ENCODE data around the gene YARS1. TPM values are rescaled to one million over a fixed set of nuclear protein-coding genes. Genes with fewer than 3 reads are reported as not detected.

Gene YARS1
- polyA plus RNA-seq, 1 donor = 40.4 TPM

- DNase-seq (ENCODE audit: low read depth) = no peak
These were observed 51.4 kb downstream of the YARS1 start for GRCh38 chr1:32765570-32766327.

GRCh38 chr1:32764826-32765569 is 52.2 kb downstream of the YARS1 start:
- DNase-seq (ENCODE audit: low read depth) = no peak

DNA sequence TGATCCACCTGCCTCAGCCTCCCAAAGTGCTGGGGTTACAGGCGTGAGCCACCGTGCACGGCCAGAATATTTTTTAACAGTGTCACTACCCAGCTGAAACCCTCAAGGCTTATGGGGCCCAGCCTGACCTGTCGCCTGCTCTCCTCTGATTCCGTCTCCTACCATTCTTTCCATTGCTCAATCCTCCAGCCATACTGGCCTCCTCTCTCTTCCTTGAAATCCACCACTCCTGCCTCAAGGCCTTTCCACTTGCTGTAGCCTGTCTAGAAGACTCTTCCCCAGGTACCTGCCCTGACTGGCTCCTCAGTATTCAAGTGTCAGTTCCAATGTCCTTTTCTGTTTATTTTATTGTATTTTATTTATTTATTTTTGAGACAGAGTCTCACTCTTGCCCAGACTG is 53.9 kb downstream of the YARS1 start:
- no peak for DNase-seq (ENCODE audit: low read depth)

- no peak for DNase-seq (ENCODE audit: low read depth)
These were observed 55.2 kb downstream of the YARS1 start for GRCh38 chr1:32761936-32762335.

- no peak for DNase-seq (ENCODE audit: low read depth)
These were observed 55.8 kb downstream of the YARS1 start for GRCh38 chr1:32761253-32761877.

DNA sequence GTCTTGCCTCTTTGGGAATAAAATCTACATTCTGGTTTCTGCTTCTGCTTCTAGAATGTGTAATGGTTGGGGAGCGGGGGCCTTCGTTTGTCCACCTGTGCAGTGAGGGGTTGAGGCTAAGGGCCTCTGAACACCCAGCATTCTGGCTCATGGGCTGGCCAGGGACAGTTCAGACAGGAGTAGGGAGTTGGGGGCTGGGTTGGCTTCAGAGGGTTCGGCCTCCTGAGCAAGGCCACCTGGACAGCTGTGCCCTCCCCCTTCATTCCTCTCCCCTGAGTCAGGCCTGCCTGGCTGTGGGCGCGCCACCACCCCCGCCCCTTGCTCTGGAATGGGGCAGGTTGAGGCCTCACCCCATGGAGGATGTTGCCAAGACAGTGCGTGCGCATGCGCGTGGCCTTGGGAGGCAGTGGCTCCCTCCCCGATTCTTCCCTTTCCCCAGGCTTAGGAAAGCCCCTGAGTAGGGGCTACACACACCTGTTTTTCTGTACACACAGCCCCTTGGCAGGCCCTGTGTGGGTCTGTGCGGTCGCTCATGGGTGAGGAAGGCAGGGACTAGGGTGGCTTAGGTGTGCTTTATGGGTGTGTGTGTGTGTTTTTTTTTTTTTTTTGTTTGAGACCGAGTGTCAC is 57.0 kb downstream of the YARS1 start:
- DNase-seq (ENCODE audit: low read depth) = no peak

DNA sequence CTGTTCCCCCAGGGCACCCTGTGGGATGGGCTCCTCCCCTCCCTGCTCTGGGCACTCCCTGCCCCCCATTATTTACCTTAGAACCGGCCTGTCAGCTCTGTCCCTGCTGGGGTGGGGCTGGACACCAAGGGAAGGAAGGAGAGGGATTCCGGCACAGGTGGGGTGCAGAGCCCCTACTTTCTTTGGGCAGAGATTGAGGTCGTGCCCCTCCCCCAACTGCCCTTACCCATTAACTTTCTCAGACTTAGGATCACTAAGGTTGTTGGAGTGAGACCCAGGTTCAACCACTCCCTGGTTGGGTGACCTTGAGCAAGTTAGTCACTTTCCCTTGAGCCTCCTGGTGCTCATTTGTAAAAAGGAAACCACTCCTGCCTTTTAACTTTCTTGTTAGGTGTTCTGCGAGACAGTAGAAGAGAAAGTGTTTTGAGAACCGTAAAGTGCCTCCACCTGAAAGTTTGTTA is 57.6 kb downstream of the YARS1 start:
- no peak for DNase-seq (ENCODE audit: low read depth)

GRCh38 chr1:32758795-32759430 is 58.2 kb downstream of the YARS1 start:
- DNase-seq (ENCODE audit: low read depth) = no peak

GRCh38 chr1:32758177-32758794 is 58.9 kb downstream of the YARS1 start:
- DNase-seq (ENCODE audit: low read depth) = no peak

- DNase-seq (ENCODE audit: low read depth) = no peak
These were observed 59.8 kb downstream of the YARS1 start for GRCh38 chr1:32757213-32757895.

GRCh38 chr1:32755810-32756159 is 61.4 kb downstream of the YARS1 start:
- DNase-seq (ENCODE audit: low read depth) = no peak

DNA sequence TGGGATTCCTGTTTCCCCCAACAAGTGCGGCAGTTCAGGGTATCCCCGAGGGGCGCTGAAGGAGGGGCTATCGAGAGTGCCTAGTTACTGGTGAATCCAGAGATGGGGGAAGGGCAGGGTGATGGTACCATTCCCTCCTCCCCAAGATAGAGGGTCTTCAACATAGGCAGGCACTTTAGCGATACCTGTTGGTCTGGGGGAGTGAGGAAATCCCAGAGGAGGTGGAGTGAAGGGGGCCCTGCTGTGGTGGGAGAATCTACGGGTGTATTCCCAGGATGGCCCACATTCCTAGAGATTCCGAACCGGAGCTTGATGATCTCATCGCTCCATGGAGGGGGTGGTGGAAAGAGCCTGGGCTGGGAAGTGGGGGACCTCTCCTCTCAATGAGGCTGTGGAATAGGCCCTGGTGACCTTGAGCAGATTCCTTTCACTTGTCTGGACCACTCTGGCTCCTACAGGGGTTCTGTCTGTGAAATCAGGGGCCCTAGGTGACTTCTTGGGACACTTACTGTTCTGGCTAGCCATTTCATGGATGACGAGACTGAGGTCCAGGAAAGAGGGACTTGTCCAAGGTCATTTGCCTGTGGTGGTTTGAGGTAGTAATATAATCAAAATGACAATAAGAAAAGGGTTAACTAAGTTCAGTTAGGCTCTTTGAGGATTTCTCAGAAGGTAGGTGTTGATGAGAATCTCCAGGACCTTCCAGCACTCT is 61.9 kb downstream of the YARS1 start:
- DNase-seq (ENCODE audit: low read depth) = no peak

DNA sequence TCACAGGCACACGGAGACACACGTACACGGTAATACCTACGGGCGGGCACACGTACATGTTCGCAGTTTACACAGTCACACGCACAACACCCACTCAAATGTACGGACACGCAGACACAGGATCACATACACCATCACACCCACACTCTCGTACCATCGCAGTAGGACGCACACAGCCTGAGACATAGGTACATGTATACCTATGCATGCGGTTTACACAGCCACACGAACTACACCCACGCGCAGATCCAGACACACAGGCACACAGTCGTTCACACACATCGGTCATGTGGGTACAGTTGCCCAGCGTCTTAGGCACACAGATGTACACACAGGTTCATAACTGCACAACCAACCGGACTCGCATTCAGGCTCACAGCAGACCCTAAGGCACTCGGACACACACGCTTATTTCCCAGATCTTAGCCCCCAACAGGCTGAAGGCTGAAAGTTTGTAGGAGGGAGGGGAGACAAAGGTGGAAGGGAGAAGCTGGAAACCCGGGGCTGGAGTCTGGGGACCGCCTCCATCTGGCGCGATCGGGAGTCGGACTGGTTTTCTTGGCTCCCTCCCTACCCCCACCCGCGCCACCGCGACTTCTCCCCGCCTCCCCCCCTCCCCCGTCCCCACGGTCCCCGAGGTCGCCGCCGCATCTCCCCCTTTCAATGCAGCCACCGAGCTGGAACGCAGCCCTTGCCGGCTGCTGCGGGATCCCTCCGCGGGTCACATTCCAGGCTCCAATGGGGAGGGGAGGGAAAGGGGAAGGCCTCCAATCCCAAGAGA is 62.7 kb downstream of the YARS1 start:
- DNase-seq (ENCODE audit: low read depth) = no peak

- DNase-seq (ENCODE audit: low read depth) = no peak
These were observed 63.4 kb downstream of the YARS1 start for GRCh38 chr1:32753532-32754316.

- no peak for DNase-seq (ENCODE audit: low read depth)
These were observed 67.4 kb downstream of the YARS1 start for GRCh38 chr1:32749771-32750170.

- no peak for DNase-seq (ENCODE audit: low read depth)
These were observed 67.8 kb downstream of the YARS1 start for GRCh38 chr1:32749332-32749731.

GRCh38 chr1:32748926-32749325 is 68.2 kb downstream of the YARS1 start:
- DNase-seq (ENCODE audit: low read depth) = no peak

DNA sequence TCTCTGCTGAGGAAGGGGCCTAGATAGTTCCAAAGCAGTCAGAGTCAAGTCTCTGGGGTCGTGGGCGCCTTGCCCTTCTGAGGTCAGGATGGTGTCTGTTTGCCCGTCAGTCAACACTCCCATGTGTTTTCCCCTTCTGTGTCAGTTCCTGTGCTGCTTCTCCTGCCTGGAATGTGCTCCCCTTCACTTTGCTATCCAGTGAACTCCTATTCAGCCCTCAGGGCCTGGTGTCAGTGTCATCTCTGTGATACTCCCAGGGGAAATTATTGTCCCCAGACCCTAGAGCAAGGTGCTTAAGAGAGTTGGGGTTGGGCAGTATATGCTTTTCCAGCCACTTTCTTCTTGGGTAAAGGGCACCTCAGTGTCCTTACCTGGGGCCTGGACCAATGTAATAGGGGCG is 68.8 kb downstream of the YARS1 start:
- DNase-seq (ENCODE audit: low read depth) = no peak

GRCh38 chr1:32746130-32746529 is 71.0 kb downstream of the YARS1 start:
- DNase-seq (ENCODE audit: low read depth) = no peak

Data from forelimb muscle (tissue), 1 donor.